B cell (primary cell): ENCODE measurements around the gene C19orf44. TPM values are rescaled to one million over a fixed set of nuclear protein-coding genes. Genes with fewer than 3 reads are reported as not detected.

ENCODE experiments used
- ATAC-seq: fragments of 200-7000 bp; cut with Tn5 transposase; one replicate; pipeline ENCODE4 v1.10.0; 2021; ENCODE audit warnings: low read depth, mild to moderate bottlenecking, moderate number of reproducible peaks, moderate library complexity
- CTCF ChIA-PET: fragments of 350-600 bp; sonication (Branson Sonifier 250); formaldehyde crosslinking; loops from one replicate; lab custom pipeline; 2021; ENCODE audit warnings: antibody characterized with exemption, inconsistent platforms; lab: Charles Lee
- POLR2A ChIA-PET: fragments of 350-600 bp; sonication (Branson Sonifier 250); formaldehyde crosslinking; loops from one replicate; lab custom pipeline; 2021; ENCODE audit warnings: antibody characterized with exemption; lab: Charles Lee
- DNase-seq: peaks from one replicate; pipeline ENCODE4 v3.0.0; 2013
- H2AFZ ChIP-seq: 2 replicates; pipeline ENCODE4 v1.6.1; 2012; ENCODE audit warnings: mild to moderate bottlenecking, low read depth, low read length; ENCODE audit not compliant: insufficient read depth, poor library complexity, severe bottlenecking
- H3K27ac ChIP-seq, 2 donors: 1 replicate in 1 of 2; 2 replicates in 1 of 2; pipeline ENCODE4 v1.5.1; 2012 to 2013; ENCODE audit warnings: low read length in 2 of 2, mild to moderate bottlenecking in 2 of 2, moderate library complexity in 1 of 2
- H3K27me3 ChIP-seq, 4 experiments: fragments of 200-600 bp in 1 of 4; sonication (generic) in 1 of 4; replicated peaks in 1 of 4; 1 replicate in 2 of 4; 2 replicates in 2 of 4; pipeline versions ENCODE4 v1.6.1 to v1.7.0; 2013 to 2016; ENCODE audit warnings: low read length in 3 of 4, mild to moderate bottlenecking in 2 of 4, mixed read lengths in 1 of 4, moderate library complexity in 1 of 4; ENCODE audit not compliant: insufficient read depth in 4 of 4, control insufficient read depth in 3 of 4; ENCODE audit errors: control extremely low read depth in 1 of 4
- H3K36me3 ChIP-seq, 2 experiments: replicated peaks in 1 of 2; 1 replicate in 1 of 2; 2 replicates in 1 of 2; pipeline versions ENCODE4 v1.6.1 to v1.7.1; 2013; ENCODE audit warnings: low read length in 1 of 2; ENCODE audit not compliant: insufficient read depth in 2 of 2, control insufficient read depth in 1 of 2; ENCODE audit errors: control extremely low read depth in 1 of 2, extremely low read depth in 1 of 2
- H3K4me1 ChIP-seq, 2 donors: fragments of 200-600 bp in 1 of 2; sonication (generic) in 1 of 2; 1 replicate in 1 of 2; 2 replicates in 1 of 2; pipeline versions ENCODE4 v1.5.1 to v1.6.1; 2013 to 2017; ENCODE audit warnings: low read length in 2 of 2; ENCODE audit not compliant: control insufficient read depth in 2 of 2, insufficient read depth in 2 of 2
- H3K4me2 ChIP-seq: replicated peaks from 2 replicates; pipeline ENCODE3; 2012; ENCODE audit warnings: mild to moderate bottlenecking, low read depth, low read length; ENCODE audit not compliant: poor library complexity, severe bottlenecking
- H3K4me3 ChIP-seq, 5 experiments: fragments of 200-600 bp in 1 of 5; sonication (generic) in 1 of 5; 1 replicate in 3 of 5; 2 replicates in 2 of 5; pipeline versions ENCODE4 v1.5.1 to v1.7.0; 2011 to 2016; ENCODE audit warnings: low read length in 4 of 5, mild to moderate bottlenecking in 4 of 5, low read depth in 2 of 5, control low read depth in 1 of 5, moderate library complexity in 1 of 5; ENCODE audit not compliant: insufficient read depth in 1 of 5; ENCODE audit errors: control extremely low read depth in 1 of 5, extremely low read depth in 1 of 5
- H3K79me2 ChIP-seq: fragments of 200-600 bp; sonication (generic); one replicate; pipeline ENCODE4 v1.6.0; 2016; ENCODE audit warnings: low read length; ENCODE audit not compliant: control insufficient read depth, insufficient read depth
- H3K9ac ChIP-seq: fragments of 200-600 bp; sonication (generic); 2 replicates; pipeline ENCODE4 v1.6.1; 2017; ENCODE audit warnings: mild to moderate bottlenecking, low read length, moderate library complexity
- H3K9me3 ChIP-seq, 3 donors: one replicate each; pipeline versions ENCODE4 v1.6.1 to v1.7.1; 2013; ENCODE audit warnings: low read length in 2 of 3; ENCODE audit not compliant: control insufficient read depth in 2 of 3, insufficient read depth in 1 of 3; ENCODE audit errors: control extremely low read depth in 1 of 3
- H4K20me1 ChIP-seq: 2 replicates; pipeline ENCODE4 v1.6.0; 2012; ENCODE audit warnings: mild to moderate bottlenecking, low read length; ENCODE audit not compliant: insufficient read depth, control insufficient read depth, poor library complexity, severe bottlenecking
- H3K27ac Mint-ChIP-seq: one replicate; pipeline ENCODE4 v1.8.0; 2021; ENCODE audit warnings: mixed read lengths
- H3K27me3 Mint-ChIP-seq: one replicate; pipeline ENCODE4 v1.8.0; 2021; ENCODE audit warnings: mixed read lengths
- H3K4me1 Mint-ChIP-seq: one replicate; pipeline ENCODE4 v1.8.0; 2021; ENCODE audit warnings: mixed read lengths
- H3K4me3 Mint-ChIP-seq: one replicate; pipeline ENCODE4 v1.8.0; 2021; ENCODE audit warnings: mixed read lengths
- H3K9me3 Mint-ChIP-seq: one replicate; pipeline ENCODE4 v1.8.0; 2022; ENCODE audit warnings: mixed read lengths; ENCODE audit not compliant: insufficient read depth
- CTCF ChIP-seq: fragments of 200-600 bp; IDR thresholded peaks from one replicate; pipeline ENCODE4 v1.8.0; 2022; ENCODE audit warnings: antibody characterized with exemption, mild to moderate bottlenecking
- EZH2 ChIP-seq: IDR thresholded peaks from 2 replicates; pipeline ENCODE4 v1.6.1; 2012; ENCODE audit warnings: borderline replicate concordance, low read depth, mild to moderate bottlenecking, moderate library complexity, low read length; ENCODE audit not compliant: insufficient read depth, poor library complexity, severe bottlenecking
- WGBS: methylation state at CpG from one replicate; pipeline ENCODE4 v1.1.5; 2013; ENCODE audit warnings: missing lambda C conversion rate; ENCODE audit not compliant: insufficient coverage; 5-methylcytosine and 5-hydroxymethylcytosine counted together
- intact Hi-C: fragments of 100-400 bp; cut with micrococcal nuclease; formaldehyde crosslinking; loops from one replicate; pipeline ENCODE4 v1.10.0; 2022
- polyA plus RNA-seq: library from polyadenylated mRNA; depleted of rRNA; stranded (reverse); fragments of >200 nt; gene quantifications from 2 replicates; pipeline ENCODE4 v1.2.3, GENCODE V29; 2012
- total RNA-seq, 2 donors: library from RNA; stranded (reverse); fragments of 120-200 nt in 1 of 2; gene quantifications; 1 replicate in 1 of 2; 2 replicates in 1 of 2; pipeline versions ENCODE4 v1.2.3 to v1.2.4, GENCODE V29; 2013 to 2022

Gene C19orf44
- total and polyA plus RNA-seq, 2 donors (not counting 1 experiment from before 2014, with no cell fraction given): 4.9 to 8.4 TPM

- H3K9me3 Mint-ChIP-seq: no peaks in the 10 kb centered on the region
- CTCF ChIA-PET: interaction anchor here (0.5 kb wide), 1 partner anchor 1895 kb away, joined by 3 read pairs; no protein-coding TSS in a partner anchor
Observed at GRCh38 chr19:16467581-16467980, 28.6 kb upstream of the C19orf44 start.

More at GRCh38 chr19:16467581-16467980, 28.6 kb upstream of the C19orf44 start:
- no peak overlapping the region for H3K4me3 ChIP-seq
- H3K4me1 Mint-ChIP-seq: peaks cover 66% of the 10 kb centered on the region
- H3K4me3 Mint-ChIP-seq: no peak overlapping the region
- DNase-seq: no peak
- peaks cover 0 to 6% of the 10 kb centered on the region in 2 experiments for H3K36me3 ChIP-seq
- no peak overlapping the region for H3K4me2 ChIP-seq
- ATAC-seq: no peak
- POLR2A ChIA-PET: no interaction called here
- no peaks in the 10 kb centered on the region for H3K27me3 ChIP-seq
- intact Hi-C loops: no loop called here
- H3K27ac Mint-ChIP-seq: peak overlapping the region; percentile 17
- H3K79me2 ChIP-seq: peaks cover 96% of the 10 kb centered on the region
- H4K20me1 ChIP-seq: peaks cover 68% of the 10 kb centered on the region
- no peak overlapping the region for H2AFZ ChIP-seq
- no peak overlapping the region for H3K9ac ChIP-seq
- H3K27ac ChIP-seq: no peak overlapping the region
- H3K9me3 ChIP-seq: no peaks in the 10 kb centered on the region
- TF ChIP-seq CTCF (no peak), EZH2 (no peak)
- no peaks in the 10 kb centered on the region for H3K27me3 Mint-ChIP-seq
- H3K4me1 ChIP-seq: peaks cover 21 to 43% of the 10 kb centered on the region in 2 donors
- WGBS: 92% methylated on average over 2 of the region's 6 CpGs
